AG04450 (cell line): ENCODE data around the gene IGLL1. TPM values are rescaled to one million over a fixed set of nuclear protein-coding genes. Genes with fewer than 3 reads are reported as not detected.
"Not testable (repeated sequence)": the region's sequence is repeated elsewhere in the genome, so short reads cannot be mapped to it uniquely, and the experiment has no call there.

ENCODE experiments used
- CTCF ChIA-PET: fragments of 300-600, 350-600 bp; formaldehyde crosslinking; extraction: SDS; loops from one replicate; lab custom pipeline; 2022; ENCODE audit warnings: antibody characterized with exemption, inconsistent platforms; lab: Charles Lee
- POLR2A ChIA-PET: fragments of 350-600 bp; formaldehyde crosslinking; extraction: SDS; loops from one replicate; lab custom pipeline; 2021; ENCODE audit warnings: antibody characterized with exemption, inconsistent platforms; lab: Yijun Ruan, JAX
- DNase-seq: peaks from one replicate; pipeline ENCODE4 v3.0.0-alpha.2; 2011; ENCODE audit warnings: low read depth, low spot score
- H3K27ac ChIP-seq: one replicate; pipeline ENCODE4 v1.5.1; 2012; ENCODE audit warnings: low read depth, low read length, control low read depth
- H3K27me3 ChIP-seq: one replicate; pipeline ENCODE4 v1.6.0; 2012; ENCODE audit warnings: low read length; ENCODE audit not compliant: control insufficient read depth, insufficient read depth
- H3K4me3 ChIP-seq: 2 replicates; pipeline ENCODE4 v1.5.1; 2011; ENCODE audit warnings: mild to moderate bottlenecking, low read depth, low read length, control low read depth
- H3K9me3 ChIP-seq: 2 replicates; pipeline ENCODE4 v1.5.1; 2012; ENCODE audit warnings: low read length; ENCODE audit not compliant: control insufficient read depth, insufficient read depth
- CTCF ChIP-seq: IDR thresholded peaks from 2 replicates; pipeline ENCODE4 v1.5.1; 2011; ENCODE audit warnings: low read depth, low read length, control low read depth, inconsistent platforms
- polyA minus RNA-seq: library from RNA; depleted of rRNA, polyadenylated mRNA; stranded (reverse); fragments of >200 nt; gene quantifications from 2 replicates; pipeline ENCODE4 v1.2.3, GENCODE V29; 2011; rRNA and poly(A)+ RNA removed
- polyA plus RNA-seq: library from polyadenylated mRNA; depleted of rRNA; stranded (reverse); fragments of >200 nt; gene quantifications from 2 replicates; pipeline ENCODE4 v1.2.3, GENCODE V29; 2011; rRNA removed

IGLL1 gene
- polyA plus RNA-seq: not detected in 2 replicates
- not detected in 2 replicates for polyA minus RNA-seq

GRCh38 chr22:23579870-23580575, at the start of gene IGLL1:
Gene IGLL1 (minus strand): TSS chr22:23580290. CDS start chr22:23580190, 100 bp downstream.
- Histone ChIP-seq H3K4me3 (no peak within 1 kb of the TSS), H3K9me3 (no peaks in the 10 kb centered on the region; the same call in 1 of the 2 replicates), H3K27me3 (peaks cover 18% of the 10 kb centered on the region), H3K27ac (no peak within 1 kb of the TSS)
- TF ChIP-seq CTCF: no peak
- CTCF ChIA-PET: no interaction called here
- POLR2A ChIA-PET: no interaction called here
- no peak for DNase-seq

GRCh38 chr22:23628056-23628743, 48.1 kb upstream of the IGLL1 start:
- DNase-seq, POLR2A ChIA-PET, H3K27ac ChIP-seq, H3K9me3 ChIP-seq, H3K4me3 ChIP-seq, H3K27me3 ChIP-seq: not testable (repeated sequence)
- CTCF ChIA-PET: interaction anchor here (0.6 to 1.2 kb wide), 2 partner anchors 216 to 218 kb away, joined by 3 to 4 read pairs; no protein-coding TSS in a partner anchor

- H3K4me3 ChIP-seq, DNase-seq, H3K27ac ChIP-seq, POLR2A ChIA-PET, H3K9me3 ChIP-seq, H3K27me3 ChIP-seq: not testable (repeated sequence)
- TF ChIP-seq CTCF: peak; percentile 42
- CTCF ChIA-PET: interaction anchor here (0.6 to 1.2 kb wide), 3 partner anchors 9 to 218 kb away, joined by 3 to 6 read pairs (median 4); no protein-coding TSS in a partner anchor
These were observed 47.4 kb upstream of the IGLL1 start for GRCh38 chr22:23627401-23628055.

- H3K27ac ChIP-seq: no peak overlapping the region
- peaks cover 5% of the 10 kb centered on the region for H3K27me3 ChIP-seq
- ChIA-PET CTCF (no interaction called here), POLR2A (no interaction called here)
- no peak for TF ChIP-seq CTCF
- H3K9me3 ChIP-seq: no peaks in the 10 kb centered on the region
- H3K4me3 ChIP-seq: no peak overlapping the region
- no peak for DNase-seq
These were observed 46.3 kb upstream of the IGLL1 start for GRCh38 chr22:23626286-23626975.

GRCh38 chr22:23622634-23623033, 42.5 kb upstream of the IGLL1 start:
- ChIA-PET POLR2A (no interaction called here), CTCF (interaction anchor here (0.9 kb wide), 1 partner anchor 31 kb away, joined by 3 read pairs; no protein-coding TSS in a partner anchor)
- TF ChIP-seq CTCF: no peak
- H3K27me3 ChIP-seq: peaks cover 5% of the 10 kb centered on the region
- no peak overlapping the region for H3K4me3 ChIP-seq
- DNase-seq: no peak
- H3K9me3 ChIP-seq: no peaks in the 10 kb centered on the region
- H3K27ac ChIP-seq: no peak overlapping the region

- H3K4me3 ChIP-seq, POLR2A ChIA-PET, H3K27me3 ChIP-seq, DNase-seq, CTCF ChIA-PET, H3K27ac ChIP-seq, H3K9me3 ChIP-seq: not testable (repeated sequence)
These were observed 41.8 kb upstream of the IGLL1 start for GRCh38 chr22:23621916-23622315.
